GM10266 (cell line): ENCODE measurements around the gene COA5.

ENCODE experiments used
- DNase-seq: peaks from one replicate; pipeline ENCODE4 v3.0.0; 2012; ENCODE audit errors: extremely low spot score
- TF ChIP-seq, protein P1 (sequence below): IDR thresholded peaks from 2 replicates; pipeline ENCODE4 v1.5.1; 2012; ENCODE audit warnings: mild to moderate bottlenecking, low read depth; ENCODE audit not compliant: control insufficient read depth, insufficient read depth; ENCODE audit errors: missing control alignments

Gene COA5

DNA sequence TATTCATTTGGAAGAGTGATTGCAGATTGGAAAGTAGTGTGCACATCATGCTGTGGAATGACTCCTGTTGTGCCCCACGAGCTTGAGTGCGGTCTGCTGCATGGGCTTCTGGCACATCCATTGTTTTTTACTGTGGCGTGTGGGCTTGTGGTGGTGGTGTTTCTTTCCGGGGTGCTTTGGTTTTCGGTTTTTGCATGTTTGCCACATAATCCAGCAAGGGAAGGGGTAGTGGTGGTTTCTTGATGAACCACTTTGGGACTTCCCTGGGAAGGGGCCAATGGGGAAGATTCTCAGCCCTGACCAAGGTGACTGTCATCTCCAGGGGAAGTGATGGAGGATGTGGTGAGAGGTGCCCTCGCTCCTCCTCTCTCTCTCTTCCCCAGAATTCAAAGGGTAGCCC, 57.0 kb downstream of the COA5 start:
- TF ChIP-seq, protein P1, sequence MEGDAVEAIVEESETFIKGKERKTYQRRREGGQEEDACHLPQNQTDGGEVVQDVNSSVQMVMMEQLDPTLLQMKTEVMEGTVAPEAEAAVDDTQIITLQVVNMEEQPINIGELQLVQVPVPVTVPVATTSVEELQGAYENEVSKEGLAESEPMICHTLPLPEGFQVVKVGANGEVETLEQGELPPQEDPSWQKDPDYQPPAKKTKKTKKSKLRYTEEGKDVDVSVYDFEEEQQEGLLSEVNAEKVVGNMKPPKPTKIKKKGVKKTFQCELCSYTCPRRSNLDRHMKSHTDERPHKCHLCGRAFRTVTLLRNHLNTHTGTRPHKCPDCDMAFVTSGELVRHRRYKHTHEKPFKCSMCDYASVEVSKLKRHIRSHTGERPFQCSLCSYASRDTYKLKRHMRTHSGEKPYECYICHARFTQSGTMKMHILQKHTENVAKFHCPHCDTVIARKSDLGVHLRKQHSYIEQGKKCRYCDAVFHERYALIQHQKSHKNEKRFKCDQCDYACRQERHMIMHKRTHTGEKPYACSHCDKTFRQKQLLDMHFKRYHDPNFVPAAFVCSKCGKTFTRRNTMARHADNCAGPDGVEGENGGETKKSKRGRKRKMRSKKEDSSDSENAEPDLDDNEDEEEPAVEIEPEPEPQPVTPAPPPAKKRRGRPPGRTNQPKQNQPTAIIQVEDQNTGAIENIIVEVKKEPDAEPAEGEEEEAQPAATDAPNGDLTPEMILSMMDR, result no peak
- DNase-seq, result no peak

DNA sequence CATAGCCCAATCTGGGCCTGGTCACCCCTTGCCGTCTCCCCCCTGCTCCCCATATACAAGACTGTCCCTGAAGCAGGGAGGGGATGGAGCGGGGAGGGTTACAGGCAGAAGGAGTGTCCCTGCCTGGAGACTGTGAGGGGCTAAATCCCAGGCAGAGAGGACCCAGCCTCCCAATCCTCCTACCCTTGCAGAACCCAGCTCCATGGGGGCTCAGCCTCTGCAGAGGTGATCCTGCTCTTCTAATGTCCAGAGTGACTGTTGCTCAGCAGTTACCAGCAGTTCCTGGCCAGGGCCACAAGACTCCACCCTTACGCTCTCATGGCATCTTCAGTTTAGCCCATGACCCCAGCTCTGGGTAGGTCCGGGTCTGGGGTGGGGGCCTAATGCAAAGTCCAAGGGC, 58.1 kb downstream of the COA5 start:
- DNase-seq, result no peak
- TF ChIP-seq, protein P1, result no peak
